ENCODE measurements around the gene PLEKHM3. TPM values are rescaled to one million over a fixed set of nuclear protein-coding genes. Genes with fewer than 3 reads are reported as not detected.

PLEKHM3 gene
- total RNA-seq, 4 donors from 2014 or later = 22.0 to 29.1 (median 25.0) TPM

GRCh38 chr2:207905546-207905945, 119.8 kb downstream of the PLEKHM3 start:
- H3K4me1 ChIP-seq = no peaks in the 10 kb centered on the region
- no peaks in the 10 kb centered on the region for H3K9me3 ChIP-seq
- no peak overlapping the region for H3K27ac ChIP-seq
- no peaks in the 10 kb centered on the region for H3K27me3 ChIP-seq
- WGBS, 2 donors = 88 to 91% methylated on average over 1 of the region's 1 CpG
- no peak for DNase-seq (ENCODE audit: low spot score in 2 of 2)
- TF ChIP-seq CTCF (IDR thresholded peaks at IDR 0.05) (no peak), EP300 (IDR thresholded peaks at IDR 0.05) (no peak), POLR2A (IDR thresholded peaks at IDR 0.05) (no peak)
- H3K4me3 ChIP-seq = no peak overlapping the region
- peaks cover 0 to 17% (median 3%) of the 10 kb centered on the region in 3 donors for H3K36me3 ChIP-seq

GRCh38 chr2:207903236-207903635, 122.1 kb downstream of the PLEKHM3 start:
- H3K27me3 ChIP-seq = no peaks in the 10 kb centered on the region
- H3K4me3 ChIP-seq = no peak overlapping the region
- WGBS, 2 donors = 96 to 97% methylated on average over 3 of the region's 3 CpGs
- H3K4me1 ChIP-seq = peaks cover 0 to 1% (median 0%) of the 10 kb centered on the region in 4 donors
- TF ChIP-seq CTCF (IDR thresholded peaks at IDR 0.05) (no peak), EP300 (IDR thresholded peaks at IDR 0.05) (no peak), POLR2A (IDR thresholded peaks at IDR 0.05) (no peak)
- DNase-seq (ENCODE audit: low spot score in 2 of 2) = no peak
- H3K27ac ChIP-seq = no peak overlapping the region
- peaks cover 0 to 24% (median 3%) of the 10 kb centered on the region in 3 donors for H3K36me3 ChIP-seq
- H3K9me3 ChIP-seq = no peaks in the 10 kb centered on the region

GRCh38 chr2:207902821-207903220, 122.5 kb downstream of the PLEKHM3 start:
- DNase-seq (ENCODE audit: low spot score in 2 of 2) = no peak
- 86 to 91% methylated on average over 2 of the region's 2 CpGs for WGBS, 2 donors
- Histone ChIP-seq H3K27me3 (no peaks in the 10 kb centered on the region), H3K4me1 (peaks cover 0 to 5% (median 0%) of the 10 kb centered on the region in 4 donors), H3K4me3 (no peak overlapping the region), H3K36me3 (peaks cover 0 to 20% (median 3%) of the 10 kb centered on the region in 3 donors), H3K9me3 (no peaks in the 10 kb centered on the region), H3K27ac (no peak overlapping the region)
- TF ChIP-seq EP300 (IDR thresholded peaks at IDR 0.05) (no peak), CTCF (IDR thresholded peaks at IDR 0.05) (no peak), POLR2A (IDR thresholded peaks at IDR 0.05) (no peak)

GRCh38 chr2:207901829-207902228, 123.5 kb downstream of the PLEKHM3 start:
- no peaks in the 10 kb centered on the region for H3K9me3 ChIP-seq
- H3K4me1 ChIP-seq = peaks cover 0 to 11% (median 0%) of the 10 kb centered on the region in 4 donors
- no peak overlapping the region for H3K4me3 ChIP-seq
- no peak for DNase-seq (ENCODE audit: low spot score in 2 of 2)
- H3K27ac ChIP-seq = no peak overlapping the region
- TF ChIP-seq POLR2A (IDR thresholded peaks at IDR 0.05) (no peak), CTCF (IDR thresholded peaks at IDR 0.05) (no peak), EP300 (IDR thresholded peaks at IDR 0.05) (no peak)
- H3K36me3 ChIP-seq = peaks cover 0 to 20% (median 3%) of the 10 kb centered on the region in 3 donors
- 98 to 99% methylated on average over 9 of the region's 9 CpGs for WGBS, 2 donors
- no peaks in the 10 kb centered on the region for H3K27me3 ChIP-seq

GRCh38 chr2:207901401-207901800, 123.9 kb downstream of the PLEKHM3 start:
- no peaks in the 10 kb centered on the region for H3K9me3 ChIP-seq
- H3K4me1 ChIP-seq = peaks cover 0 to 11% (median 0%) of the 10 kb centered on the region in 4 donors
- no peaks in the 10 kb centered on the region for H3K27me3 ChIP-seq
- no peak overlapping the region for H3K27ac ChIP-seq
- no peak for TF ChIP-seq POLR2A (IDR thresholded peaks at IDR 0.05)
- no peak for TF ChIP-seq EP300 (IDR thresholded peaks at IDR 0.05)
- TF ChIP-seq CTCF (IDR thresholded peaks at IDR 0.05) = no peak
- peaks cover 0 to 20% (median 3%) of the 10 kb centered on the region in 3 donors for H3K36me3 ChIP-seq
- no peak for DNase-seq (ENCODE audit: low spot score in 2 of 2)
- no peak overlapping the region for H3K4me3 ChIP-seq
- 93 to 99% methylated on average over 4 of the region's 4 CpGs for WGBS, 2 donors
